ENCODE data around the gene HNRNPDL.
"Not testable (repeated sequence)": the region's sequence is repeated elsewhere in the genome, so short reads cannot be mapped to it uniquely, and the experiment has no call there.

Gene HNRNPDL

GRCh38 chr4:82430193-82430963, at the start of gene HNRNPDL, which contains the start of gene ENOPH1:
Gene HNRNPDL (minus strand): TSS chr4:82430462. CDS start chr4:82429690, 772 bp downstream.
Gene ENOPH1 (plus strand): TSS chr4:82430590. CDS start chr4:82430830, 240 bp downstream.
- peak; percentile 97 to 100 (median 98) for DNase-seq

GRCh38 chr4:82479562-82479961, 49.3 kb upstream of the HNRNPDL start:
- intact Hi-C loops (cut with DNase I), result no loop called here

More at GRCh38 chr4:82430193-82430963, at the start of gene HNRNPDL, which contains the start of gene ENOPH1:
- intact Hi-C loops (cut with DNase I), result loop anchor here (1.0 to 10.0 kb wide), 3 partner anchors 56 to 604 kb away; partner anchors contain the start of gene COPS4

GRCh38 chr4:82477469-82477868, 47.2 kb upstream of the HNRNPDL start:
- intact Hi-C loops (cut with DNase I); DNase-seq: not testable (repeated sequence)

More at GRCh38 chr4:82479562-82479961, 49.3 kb upstream of the HNRNPDL start:
- DNase-seq, result no peak

- intact Hi-C loops (cut with DNase I); DNase-seq: not testable (repeated sequence)
Measured at GRCh38 chr4:82475931-82476330, 45.7 kb upstream of the HNRNPDL start.

- intact Hi-C loops (cut with DNase I), result no loop called here
Measured at GRCh38 chr4:82473621-82474164, 43.4 kb upstream of the HNRNPDL start.

GRCh38 chr4:82473080-82473479, 42.8 kb upstream of the HNRNPDL start:
- DNase-seq; intact Hi-C loops (cut with DNase I): not testable (repeated sequence)

More at GRCh38 chr4:82473621-82474164, 43.4 kb upstream of the HNRNPDL start:
- DNase-seq, result no peak

GRCh38 chr4:82469791-82470345, 39.6 kb upstream of the HNRNPDL start:
- DNase-seq, result no peak
- intact Hi-C loops (cut with DNase I), result loop anchor here (10.0 kb wide), 1 partner anchor 545 kb away; the partner anchor contains the start of gene LIN54

GRCh38 chr4:82467471-82467870, 37.2 kb upstream of the HNRNPDL start:
- intact Hi-C loops (cut with DNase I), result loop anchor here (10.0 kb wide), 1 partner anchor 547 kb away; the partner anchor contains the start of gene LIN54

GRCh38 chr4:82463221-82463620, 33.0 kb upstream of the HNRNPDL start:
- intact Hi-C loops (cut with DNase I), result loop anchor here (2.0 to 10.0 kb wide), 4 partner anchors 339 to 820 kb away; partner anchors contain the start of genes LIN54 and SEC31A
- no peak for DNase-seq

More at GRCh38 chr4:82467471-82467870, 37.2 kb upstream of the HNRNPDL start:
- DNase-seq, result no peak

- intact Hi-C loops (cut with DNase I), result loop anchor here (1.0 to 10.0 kb wide), 5 partner anchors 277 to 820 kb away; partner anchors contain the start of genes LIN54 and SEC31A
- DNase-seq, result peak; percentile 72 to 97 (median 84)
Measured at GRCh38 chr4:82462415-82462831, 32.2 kb upstream of the HNRNPDL start.

- DNase-seq, result no peak
- intact Hi-C loops (cut with DNase I), result loop anchor here (1.0 to 10.0 kb wide), 5 partner anchors 278 to 821 kb away; partner anchors contain the start of genes LIN54 and SEC31A
Measured at GRCh38 chr4:82461710-82462109, 31.4 kb upstream of the HNRNPDL start.

- intact Hi-C loops (cut with DNase I), result no loop called here
Measured at GRCh38 chr4:82458729-82459128, 28.5 kb upstream of the HNRNPDL start.

GRCh38 chr4:82457266-82457665, 27.0 kb upstream of the HNRNPDL start:
- intact Hi-C loops (cut with DNase I), result no loop called here
- no peak for DNase-seq

More at GRCh38 chr4:82458729-82459128, 28.5 kb upstream of the HNRNPDL start:
- no peak for DNase-seq

- DNase-seq, result no peak
- intact Hi-C loops (cut with DNase I), result no loop called here
Measured at GRCh38 chr4:82452026-82452425, 21.8 kb upstream of the HNRNPDL start.

GRCh38 chr4:82450966-82451755, 20.9 kb upstream of the HNRNPDL start:
- intact Hi-C loops (cut with DNase I), result no loop called here
- DNase-seq, result no peak

GRCh38 chr4:82447886-82448285, 17.6 kb upstream of the HNRNPDL start:
- intact Hi-C loops (cut with DNase I), result no loop called here

GRCh38 chr4:82439088-82439487, 8.8 kb upstream of the HNRNPDL start:
- intact Hi-C loops (cut with DNase I), result loop anchor here (10.0 kb wide), 2 partner anchors 566 to 596 kb away; partner anchors contain the start of gene COPS4
- no peak for DNase-seq

More at GRCh38 chr4:82447886-82448285, 17.6 kb upstream of the HNRNPDL start:
- DNase-seq, result no peak

GRCh38 chr4:82437285-82438005, 7.2 kb upstream of the HNRNPDL start:
- intact Hi-C loops (cut with DNase I), result loop anchor here (10.0 kb wide), 2 partner anchors 567 to 597 kb away; partner anchors contain the start of gene COPS4
- DNase-seq, result no peak

GRCh38 chr4:82436780-82437179, 6.5 kb upstream of the HNRNPDL start:
- intact Hi-C loops (cut with DNase I), result loop anchor here (10.0 kb wide), 2 partner anchors 568 to 598 kb away; partner anchors contain the start of gene COPS4
- no peak for DNase-seq
